Activated CD8-positive, alpha-beta T cell treated with anti-CD3 and anti-CD28 coated beads for 36 hours (primary cell): ENCODE measurements around the gene SMIM45.
"Not testable (repeated sequence)": the region's sequence is repeated elsewhere in the genome, so short reads cannot be mapped to it uniquely, and the experiment has no call there.

Source experiments
- ATAC-seq: fragments of 200-7000 bp; cut with Tn5 transposase; one replicate; pipeline ENCODE4 v1.10.0; 2021; ENCODE audit warnings: mild to moderate bottlenecking, moderate library complexity
- CTCF ChIA-PET: fragments of 350-600 bp; sonication (Branson Sonifier 250); formaldehyde crosslinking; loops from one replicate; lab custom pipeline; 2021; ENCODE audit warnings: antibody characterized with exemption; lab: Charles Lee
- POLR2A ChIA-PET: fragments of 350-600 bp; sonication (Branson Sonifier 250); formaldehyde crosslinking; loops from one replicate; lab custom pipeline; 2021; ENCODE audit warnings: antibody characterized with exemption; lab: Charles Lee
- DNase-seq: peaks from one replicate; pipeline ENCODE4 v3.0.0-alpha.2; 2020
- H3K27ac Mint-ChIP-seq: one replicate; pipeline ENCODE4 v1.8.0; 2021; ENCODE audit warnings: mild to moderate bottlenecking, mixed read lengths
- H3K27me3 Mint-ChIP-seq: one replicate; pipeline ENCODE4 v1.8.0; 2021; ENCODE audit warnings: mixed read lengths
- H3K36me3 Mint-ChIP-seq: one replicate; pipeline ENCODE4 v1.8.0; 2021; ENCODE audit warnings: low read depth, mixed read lengths
- H3K4me1 Mint-ChIP-seq: one replicate; pipeline ENCODE4 v1.8.0; 2021; ENCODE audit warnings: low read depth, mixed read lengths
- H3K4me3 Mint-ChIP-seq: one replicate; pipeline ENCODE4 v1.8.0; 2021; ENCODE audit warnings: mild to moderate bottlenecking, moderate library complexity, mixed read lengths
- H3K9me3 Mint-ChIP-seq: one replicate; pipeline ENCODE4 v1.8.0; 2021; ENCODE audit warnings: mixed read lengths
- intact Hi-C: fragments of 100-400 bp; cut with micrococcal nuclease; formaldehyde crosslinking; loops from one replicate; pipeline ENCODE4 v1.10.0; 2022
- TF ChIP-seq, protein P1 (sequence below): fragments of 200-600 bp; IDR thresholded peaks from one replicate; pipeline ENCODE4 v1.8.0; 2022; ENCODE audit warnings: antibody characterized with exemption, mild to moderate bottlenecking

Gene SMIM45

DNA sequence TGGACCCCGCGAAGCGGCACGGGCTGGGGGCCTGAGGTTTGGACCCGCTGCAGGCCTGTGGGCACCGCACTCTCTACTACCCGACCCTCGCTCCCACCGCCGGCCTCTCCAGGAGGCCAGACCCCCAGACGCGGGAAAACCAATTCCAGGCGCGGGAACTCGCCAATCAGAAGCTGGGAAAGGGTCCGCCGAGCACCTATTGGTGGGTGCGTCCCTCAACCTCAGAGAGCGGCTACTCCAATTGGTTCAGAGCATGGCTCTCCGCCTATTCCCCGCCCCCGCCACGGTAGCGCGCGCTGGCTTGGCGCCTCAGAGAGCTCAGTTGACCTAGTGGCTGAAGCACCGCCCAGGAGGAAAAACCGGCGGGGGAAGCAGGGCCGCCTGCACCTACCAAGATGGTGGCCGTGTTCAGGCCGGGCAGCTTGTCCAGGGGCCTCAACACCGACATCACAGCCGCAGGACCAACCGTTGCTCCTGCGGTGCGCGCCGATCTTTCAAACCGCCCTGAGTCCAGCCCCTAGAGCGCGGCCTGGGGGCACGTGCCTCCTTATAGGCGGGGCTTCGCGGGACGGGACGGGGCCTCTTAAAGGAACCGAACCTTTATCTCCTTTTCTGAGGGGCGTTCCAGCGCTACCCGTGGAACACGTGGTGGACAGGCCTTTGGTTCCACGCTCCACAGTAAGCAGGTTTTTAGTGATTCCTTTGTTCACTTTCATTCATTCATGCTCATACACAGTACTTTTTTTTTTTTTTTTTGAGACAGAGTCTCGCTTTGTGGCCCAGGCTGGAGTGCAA is 5.1 kb upstream of the SMIM45 start, which contains the start of gene CENPM:
TSS of gene CENPM (minus strand) at position 524 of the 795 bp plus-strand sequence. CDS start at position 448, 76 bp downstream.
- peaks cover 37% of the 10 kb centered on the region for H3K36me3 Mint-ChIP-seq
- POLR2A ChIA-PET, result interaction anchor here (0.7 to 2.2 kb wide), 18 partner anchors 14 to 509 kb away, joined by 3 to 13 read pairs (median 3); partner anchors contain the start of genes CCDC134, NDUFA6, SNU13 and SREBF2
- ATAC-seq, result peak; percentile 97
- H3K9me3 Mint-ChIP-seq, result no peaks in the 10 kb centered on the region
- H3K4me3 Mint-ChIP-seq, result peak within 1 kb of the TSS; percentile 88
- intact Hi-C loops, result loop anchor here (10.0 kb wide), 1 partner anchor 128 kb away; the partner anchor contains the start of genes NAGA, PHETA2 and SMDT1
- peak within 1 kb of the TSS; percentile 94 for H3K27ac Mint-ChIP-seq
- TF ChIP-seq, protein P1, sequence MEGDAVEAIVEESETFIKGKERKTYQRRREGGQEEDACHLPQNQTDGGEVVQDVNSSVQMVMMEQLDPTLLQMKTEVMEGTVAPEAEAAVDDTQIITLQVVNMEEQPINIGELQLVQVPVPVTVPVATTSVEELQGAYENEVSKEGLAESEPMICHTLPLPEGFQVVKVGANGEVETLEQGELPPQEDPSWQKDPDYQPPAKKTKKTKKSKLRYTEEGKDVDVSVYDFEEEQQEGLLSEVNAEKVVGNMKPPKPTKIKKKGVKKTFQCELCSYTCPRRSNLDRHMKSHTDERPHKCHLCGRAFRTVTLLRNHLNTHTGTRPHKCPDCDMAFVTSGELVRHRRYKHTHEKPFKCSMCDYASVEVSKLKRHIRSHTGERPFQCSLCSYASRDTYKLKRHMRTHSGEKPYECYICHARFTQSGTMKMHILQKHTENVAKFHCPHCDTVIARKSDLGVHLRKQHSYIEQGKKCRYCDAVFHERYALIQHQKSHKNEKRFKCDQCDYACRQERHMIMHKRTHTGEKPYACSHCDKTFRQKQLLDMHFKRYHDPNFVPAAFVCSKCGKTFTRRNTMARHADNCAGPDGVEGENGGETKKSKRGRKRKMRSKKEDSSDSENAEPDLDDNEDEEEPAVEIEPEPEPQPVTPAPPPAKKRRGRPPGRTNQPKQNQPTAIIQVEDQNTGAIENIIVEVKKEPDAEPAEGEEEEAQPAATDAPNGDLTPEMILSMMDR, result peak; percentile 10
- peaks cover 41% of the 10 kb centered on the region for H3K4me1 Mint-ChIP-seq
- peak; percentile 98 for DNase-seq
- CTCF ChIA-PET, result interaction anchor here (0.6 to 2.3 kb wide), 13 partner anchors 10 to 498 kb away, joined by 3 to 19 read pairs (median 4); partner anchors contain the start of gene MEI1
- H3K27me3 Mint-ChIP-seq, result no peaks in the 10 kb centered on the region

DNA sequence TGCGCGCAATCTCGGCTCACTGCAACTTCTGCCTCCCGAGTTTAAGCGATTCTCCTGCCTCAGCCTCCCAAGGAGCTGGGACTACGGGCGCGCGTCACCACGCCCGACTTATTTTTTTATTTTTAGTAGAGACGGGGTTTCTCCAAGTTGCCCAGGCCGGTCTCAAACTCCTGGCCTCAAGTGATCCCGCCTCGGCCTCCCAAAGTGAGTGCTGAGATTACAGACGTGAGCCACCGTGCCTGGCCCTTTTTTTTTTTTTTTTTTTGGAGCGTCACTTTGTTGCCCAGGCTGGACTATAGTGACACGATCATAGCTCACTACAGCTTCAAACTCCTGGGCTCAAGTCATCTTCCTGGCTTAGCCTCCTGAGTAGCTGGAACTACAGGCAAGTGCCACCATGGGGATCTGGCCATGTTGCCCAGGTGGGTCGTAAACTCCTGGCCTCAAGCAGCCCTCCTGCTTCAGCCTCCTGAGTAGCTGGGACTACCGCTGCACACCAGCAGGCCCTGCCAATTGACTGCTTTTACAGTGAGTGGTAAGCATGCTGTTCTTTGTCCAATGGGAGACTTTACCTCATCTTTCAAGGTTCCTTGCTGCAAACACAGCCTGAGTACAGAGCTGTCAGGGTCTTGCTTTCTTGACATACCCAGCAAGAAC is 4.4 kb upstream of the SMIM45 start:
- H3K27me3 Mint-ChIP-seq, result no peaks in the 10 kb centered on the region
- ChIA-PET CTCF (interaction anchor here (0.7 to 2.3 kb wide), 8 partner anchors 9 to 497 kb away, joined by 3 to 19 read pairs (median 6); partner anchors contain the start of gene MEI1), POLR2A (interaction anchor here (0.9 to 2.2 kb wide), 11 partner anchors 19 to 508 kb away, joined by 3 to 13 read pairs (median 5); partner anchors contain the start of genes CCDC134, NDUFA6, SNU13 and SREBF2)
- TF ChIP-seq, protein P1, result no peak
- H3K4me1 Mint-ChIP-seq, result peaks cover 39% of the 10 kb centered on the region
- peaks cover 32% of the 10 kb centered on the region for H3K36me3 Mint-ChIP-seq
- intact Hi-C loops, result loop anchor here (10.0 kb wide), 1 partner anchor 127 kb away; the partner anchor contains the start of genes NAGA, PHETA2 and SMDT1
- ATAC-seq (no peak), DNase-seq (no peak)
- peak overlapping the region; percentile 94 for H3K27ac Mint-ChIP-seq
- H3K9me3 Mint-ChIP-seq, result no peaks in the 10 kb centered on the region
- peak overlapping the region; percentile 88 for H3K4me3 Mint-ChIP-seq

DNA sequence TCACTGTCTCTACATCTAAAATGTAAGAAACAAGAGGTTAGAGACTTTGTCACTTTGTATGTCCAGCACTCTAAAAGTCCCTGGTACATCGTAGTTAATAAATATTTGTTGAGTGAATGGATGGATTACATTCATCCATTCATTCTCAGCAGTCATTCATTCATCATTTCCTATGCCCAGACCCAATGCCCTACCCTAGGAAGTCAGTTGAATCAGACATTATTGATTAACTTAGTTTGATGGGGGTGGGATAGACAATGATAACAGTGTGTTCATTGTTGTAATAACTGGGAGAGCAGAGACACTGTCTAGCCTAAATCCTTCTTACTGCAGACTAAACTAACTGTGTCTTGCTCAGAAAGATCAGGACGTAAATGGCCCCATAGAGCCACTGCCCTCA is 3.8 kb upstream of the SMIM45 start:
- DNase-seq, result no peak
- Mint-ChIP-seq H3K9me3 (no peaks in the 10 kb centered on the region), H3K36me3 (peaks cover 27% of the 10 kb centered on the region), H3K4me3 (peak overlapping the region; percentile 88), H3K27ac (no peak overlapping the region), H3K4me1 (peaks cover 34% of the 10 kb centered on the region), H3K27me3 (no peaks in the 10 kb centered on the region)
- ChIA-PET CTCF (interaction anchor here (0.9 to 2.0 kb wide), 2 partner anchors 10 to 250 kb away, joined by 3 to 7 read pairs; no protein-coding TSS in a partner anchor), POLR2A (interaction anchor here (0.9 to 2.5 kb wide), 3 partner anchors 8 to 132 kb away, joined by 3 to 15 read pairs (median 3); partner anchors contain the start of gene SREBF2)
- no peak for ATAC-seq
- intact Hi-C loops, result loop anchor here (10.0 kb wide), 1 partner anchor 127 kb away; the partner anchor contains the start of genes NAGA, PHETA2 and SMDT1
- TF ChIP-seq, protein P1, result no peak

DNA sequence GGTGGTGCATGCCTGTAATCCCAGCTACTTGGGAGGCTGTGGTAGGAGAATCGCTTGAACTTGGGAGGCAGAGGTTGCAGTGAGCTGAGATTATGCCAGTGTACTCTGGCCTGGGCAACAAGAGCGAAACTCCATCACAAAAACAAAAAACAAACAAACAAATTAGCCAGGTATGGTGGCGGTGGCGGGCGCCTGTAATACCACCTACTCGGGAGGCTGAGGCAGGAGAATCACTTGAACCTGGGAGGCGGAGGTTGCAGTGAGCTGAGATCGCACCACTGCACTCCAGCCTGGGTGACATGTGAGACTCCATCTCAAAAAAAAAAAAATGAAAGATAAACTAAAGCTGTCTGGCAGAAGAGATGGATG is 3.0 kb upstream of the SMIM45 start:
- not testable (repeated sequence) for H3K9me3 Mint-ChIP-seq, H3K27me3 Mint-ChIP-seq, ATAC-seq, DNase-seq, H3K27ac Mint-ChIP-seq
- CTCF ChIA-PET, result interaction anchor here (0.9 to 2.0 kb wide), 4 partner anchors 8 to 251 kb away, joined by 3 to 7 read pairs (median 5); no protein-coding TSS in a partner anchor
- intact Hi-C loops, result loop anchor here (10.0 kb wide), 1 partner anchor 126 kb away; the partner anchor contains the start of genes NAGA, PHETA2 and SMDT1
- Mint-ChIP-seq H3K4me3 (peak overlapping the region; percentile 88), H3K36me3 (peaks cover 19% of the 10 kb centered on the region), H3K4me1 (peaks cover 27% of the 10 kb centered on the region)
- POLR2A ChIA-PET, result interaction anchor here (1.2 to 2.5 kb wide), 2 partner anchors 9 to 132 kb away, joined by 3 to 15 read pairs; no protein-coding TSS in a partner anchor
